ENCODE data around the gene PACSIN1.

The PACSIN1 gene

GRCh38 chr6:34462010-34462409 is 3.9 kb upstream of the PACSIN1 start (continued):
- no peak for TF ChIP-seq CREB5 (CRISPR knock-in tag; IDR thresholded peaks at IDR 0.05; ENCODE audit: low read depth)
- TF ChIP-seq PATZ1 (CRISPR knock-in tag; IDR thresholded peaks at IDR 0.05; ENCODE audit: borderline replicate concordance): no peak

GRCh38 chr6:34462551-34462971 is 3.3 kb upstream of the PACSIN1 start:
- TF ChIP-seq ESRRG (CRISPR knock-in tag; IDR thresholded peaks at IDR 0.05) (no peak), ZFP3 (CRISPR knock-in tag; IDR thresholded peaks at IDR 0.05) (no peak), PATZ1 (CRISPR knock-in tag; IDR thresholded peaks at IDR 0.05; ENCODE audit: borderline replicate concordance) (no peak), TOX (CRISPR knock-in tag; IDR thresholded peaks at IDR 0.05; ENCODE audit: borderline replicate concordance) (no peak), CREB5 (CRISPR knock-in tag; IDR thresholded peaks at IDR 0.05; ENCODE audit: low read depth) (no peak), ZNF8 (CRISPR knock-in tag; IDR thresholded peaks at IDR 0.05) (no peak), ZNF565 (CRISPR knock-in tag; conservative IDR thresholded peaks at IDR 0.05; ENCODE audit: low read depth) (no peak)
- peak; percentile 88 for ATAC-seq

- no peak for ATAC-seq
These were observed 2.6 kb upstream of the PACSIN1 start for GRCh38 chr6:34463299-34463698.

More at GRCh38 chr6:34463299-34463698, 2.6 kb upstream of the PACSIN1 start:
- TF ChIP-seq CREB5 (CRISPR knock-in tag; IDR thresholded peaks at IDR 0.05; ENCODE audit: low read depth) (no peak), PATZ1 (CRISPR knock-in tag; IDR thresholded peaks at IDR 0.05; ENCODE audit: borderline replicate concordance) (no peak), OSR1 (CRISPR knock-in tag; IDR thresholded peaks at IDR 0.05) (no peak), SNAI2 (CRISPR knock-in tag; IDR thresholded peaks at IDR 0.05) (no peak), BACH2 (CRISPR knock-in tag; IDR thresholded peaks at IDR 0.05; ENCODE audit: borderline replicate concordance) (no peak), ZNF8 (CRISPR knock-in tag; IDR thresholded peaks at IDR 0.05) (no peak), CSDC2 (CRISPR knock-in tag; IDR thresholded peaks at IDR 0.05) (no peak), ARNTL (CRISPR knock-in tag; IDR thresholded peaks at IDR 0.05; ENCODE audit: borderline replicate concordance, low read depth) (no peak), ZC3H10 (CRISPR knock-in tag; IDR thresholded peaks at IDR 0.05) (no peak), RARB (CRISPR knock-in tag; IDR thresholded peaks at IDR 0.05) (no peak), POU6F1 (CRISPR knock-in tag; IDR thresholded peaks at IDR 0.05; ENCODE audit: borderline replicate concordance, low read depth) (no peak), ZFP3 (CRISPR knock-in tag; IDR thresholded peaks at IDR 0.05) (no peak), TCF4 (CRISPR knock-in tag; IDR thresholded peaks at IDR 0.05; ENCODE audit: borderline replicate concordance) (no peak), GLIS3 (CRISPR knock-in tag; IDR thresholded peaks at IDR 0.05) (no peak), CSRNP3 (CRISPR knock-in tag; IDR thresholded peaks at IDR 0.05) (no peak), PPARA (CRISPR knock-in tag; IDR thresholded peaks at IDR 0.05; ENCODE audit: borderline replicate concordance) (no peak), TOX (CRISPR knock-in tag; IDR thresholded peaks at IDR 0.05; ENCODE audit: borderline replicate concordance) (no peak), ISL1 (CRISPR knock-in tag; IDR thresholded peaks at IDR 0.05) (no peak)

Data from SK-N-SH treated with all-trans-retinoic acid at 6 μM for 48 hours (cell line).